PC-9 (cell line): ENCODE results near the gene TNIK. TPM values are rescaled to one million over a fixed set of nuclear protein-coding genes. Genes with fewer than 3 reads are reported as not detected.

Source experiments
- BruUV-seq: library from RNA; stranded (reverse); fragments of 400-500 nt; replicated peaks from 2 replicates; lab custom pipeline; 2021; lab: Mats Ljungman, UMichigan
- CTCF ChIA-PET: fragments of 300-600 bp; sonication (Branson Sonifier 250); formaldehyde crosslinking; loops from one replicate; lab custom pipeline; 2022; ENCODE audit warnings: antibody characterized with exemption; lab: Charles Lee
- POLR2A ChIA-PET: fragments of 300-600 bp; sonication (Branson Sonifier 250); formaldehyde crosslinking; loops from one replicate; lab custom pipeline; 2022; ENCODE audit warnings: antibody characterized with exemption; ENCODE audit not compliant: unreplicated experiment; lab: Charles Lee
- DNase-seq, 2 experiments: peaks; one replicate each; pipeline versions ENCODE4 v3.0.0 to v3.0.0-alpha.2; 2015 to 2022; ENCODE audit warnings: mixed read lengths in 1 of 2
- H2AFZ ChIP-seq: fragments of 200-600 bp; sonication (generic); 2 replicates; pipeline ENCODE4 v1.8.1; 2017; ENCODE audit warnings: antibody characterized with exemption
- H3F3A ChIP-seq: fragments of 200-600 bp; sonication (generic); 2 replicates; pipeline ENCODE4 v1.8.1; 2017; ENCODE audit warnings: antibody characterized with exemption, mild to moderate bottlenecking, low read depth; ENCODE audit not compliant: insufficient read depth
- H3K27ac ChIP-seq: fragments of 200-600 bp; sonication (generic); 2 replicates; pipeline ENCODE4 v1.6.1; 2016; ENCODE audit warnings: mixed run types
- H3K27me3 ChIP-seq: fragments of 200-600 bp; sonication (generic); 2 replicates; pipeline ENCODE4 v1.6.1; 2016; ENCODE audit warnings: low read depth, mixed run types; ENCODE audit not compliant: insufficient read depth
- H3K36me3 ChIP-seq: fragments of 200-600 bp; sonication (generic); 2 replicates; pipeline ENCODE4 v1.6.1; 2016; ENCODE audit warnings: low read depth, mixed run types
- H3K4me1 ChIP-seq: fragments of 200-600 bp; sonication (generic); replicated peaks from 2 replicates; pipeline ENCODE4 v1.6.1; 2016; ENCODE audit warnings: mixed run types; ENCODE audit not compliant: insufficient read depth
- H3K4me2 ChIP-seq: fragments of 200-600 bp; sonication (generic); 2 replicates; pipeline ENCODE4 v1.6.1; 2017; ENCODE audit warnings: mixed run types
- H3K4me3 ChIP-seq: fragments of 200-600 bp; sonication (generic); 2 replicates; pipeline ENCODE4 v1.6.1; 2016; ENCODE audit warnings: mixed run types
- H3K79me2 ChIP-seq: fragments of 200-600 bp; sonication (generic); 2 replicates; pipeline ENCODE4 v1.6.1; 2017; ENCODE audit warnings: low read depth, mixed run types
- H3K9me2 ChIP-seq: fragments of 200-600 bp; sonication (generic); 2 replicates; pipeline ENCODE4 v1.8.1; 2017; ENCODE audit warnings: mild to moderate bottlenecking; ENCODE audit not compliant: insufficient read depth
- H3K9me3 ChIP-seq: fragments of 200-600 bp; sonication (generic); 2 replicates; pipeline ENCODE4 v1.8.1; 2016; ENCODE audit warnings: low read depth; ENCODE audit not compliant: insufficient read depth
- H4K20me1 ChIP-seq: fragments of 200-600 bp; sonication (generic); 2 replicates; pipeline ENCODE4 v1.8.1; 2017; ENCODE audit not compliant: insufficient read depth
- EZH2 ChIP-seq: fragments of 200-600 bp; sonication (generic); IDR thresholded peaks from 2 replicates; pipeline ENCODE4 v1.8.0; 2017; ENCODE audit warnings: antibody characterized with exemption, low read depth
- intact Hi-C: fragments of 100-400 bp; cut with micrococcal nuclease; formaldehyde crosslinking; loops from one replicate; pipeline ENCODE4 v1.10.0; 2022; ENCODE audit not compliant: unreplicated experiment
- total RNA-seq: library from RNA; stranded (reverse); gene quantifications from 2 replicates; pipeline ENCODE4 v1.2.3, GENCODE V29; 2021
- TF ChIP-seq, protein P1 (sequence below): fragments of 200-600 bp; sonication (generic); conservative IDR thresholded peaks from 2 replicates; pipeline ENCODE4 v1.6.1; 2017; ENCODE audit warnings: mixed run types, antibody characterized with exemption, mild to moderate bottlenecking, moderate library complexity

TNIK gene
- total RNA-seq, 1 experiment from 2014 or later: 30.7 TPM

DNA sequence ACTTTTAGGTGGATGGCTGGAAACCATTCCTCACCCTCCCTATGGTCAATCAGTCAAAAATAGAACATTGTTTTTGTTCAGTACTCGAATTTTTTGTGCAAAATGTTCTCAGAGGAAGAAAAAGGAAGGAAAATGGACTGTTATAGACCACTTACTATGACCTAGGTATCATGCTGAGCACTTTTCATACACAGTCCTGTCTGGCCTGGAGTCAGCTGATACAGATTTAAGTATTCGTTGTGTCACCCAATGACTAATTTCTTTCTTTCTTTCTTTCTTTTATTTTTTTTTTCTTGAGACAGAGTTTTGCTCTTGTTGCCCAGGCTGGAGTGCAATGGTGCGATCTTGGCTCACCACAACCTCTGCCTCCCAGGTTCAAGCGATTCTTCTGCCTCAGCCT is 29.1 kb upstream of the TNIK start:
- BruUV-seq: no TSS peak
- H3K79me2 ChIP-seq: no peaks in the 10 kb centered on the region
- H4K20me1 ChIP-seq: no peaks in the 10 kb centered on the region
- no peak overlapping the region for H3K4me3 ChIP-seq
- POLR2A ChIA-PET: no interaction called here
- CTCF ChIA-PET: no interaction called here
- no peak overlapping the region for H2AFZ ChIP-seq
- H3K9me3 ChIP-seq: no peaks in the 10 kb centered on the region
- no peaks in the 10 kb centered on the region for H3F3A ChIP-seq
- no peaks in the 10 kb centered on the region for H3K9me2 ChIP-seq
- no peaks in the 10 kb centered on the region for H3K36me3 ChIP-seq
- intact Hi-C loops: no loop called here
- DNase-seq: no peak
- no peak overlapping the region for H3K4me2 ChIP-seq
- TF ChIP-seq, protein P1, sequence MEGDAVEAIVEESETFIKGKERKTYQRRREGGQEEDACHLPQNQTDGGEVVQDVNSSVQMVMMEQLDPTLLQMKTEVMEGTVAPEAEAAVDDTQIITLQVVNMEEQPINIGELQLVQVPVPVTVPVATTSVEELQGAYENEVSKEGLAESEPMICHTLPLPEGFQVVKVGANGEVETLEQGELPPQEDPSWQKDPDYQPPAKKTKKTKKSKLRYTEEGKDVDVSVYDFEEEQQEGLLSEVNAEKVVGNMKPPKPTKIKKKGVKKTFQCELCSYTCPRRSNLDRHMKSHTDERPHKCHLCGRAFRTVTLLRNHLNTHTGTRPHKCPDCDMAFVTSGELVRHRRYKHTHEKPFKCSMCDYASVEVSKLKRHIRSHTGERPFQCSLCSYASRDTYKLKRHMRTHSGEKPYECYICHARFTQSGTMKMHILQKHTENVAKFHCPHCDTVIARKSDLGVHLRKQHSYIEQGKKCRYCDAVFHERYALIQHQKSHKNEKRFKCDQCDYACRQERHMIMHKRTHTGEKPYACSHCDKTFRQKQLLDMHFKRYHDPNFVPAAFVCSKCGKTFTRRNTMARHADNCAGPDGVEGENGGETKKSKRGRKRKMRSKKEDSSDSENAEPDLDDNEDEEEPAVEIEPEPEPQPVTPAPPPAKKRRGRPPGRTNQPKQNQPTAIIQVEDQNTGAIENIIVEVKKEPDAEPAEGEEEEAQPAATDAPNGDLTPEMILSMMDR: no peak
- no peak for TF ChIP-seq EZH2
- peaks cover 13% of the 10 kb centered on the region for H3K4me1 ChIP-seq
- no peak overlapping the region for H3K27ac ChIP-seq
- H3K27me3 ChIP-seq: no peaks in the 10 kb centered on the region

DNA sequence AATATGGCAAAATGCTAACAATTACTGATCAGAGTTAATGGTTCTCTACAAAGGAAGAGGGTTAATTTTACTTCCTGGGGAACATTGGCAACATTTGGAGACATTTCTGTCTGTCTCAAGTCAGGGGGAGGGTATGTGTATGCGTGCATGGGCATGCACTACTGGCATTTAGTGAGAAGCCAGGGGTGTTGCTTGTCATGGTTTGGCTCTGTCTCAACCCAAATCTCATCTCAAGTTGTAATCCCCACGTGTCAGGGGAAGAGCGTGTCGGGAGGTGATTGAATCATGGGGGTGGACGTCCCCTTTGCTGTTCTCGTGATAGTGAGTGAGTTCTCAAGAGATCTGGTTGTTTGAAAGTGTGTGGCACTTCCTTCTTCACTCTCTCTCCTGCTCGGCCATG is 28.3 kb upstream of the TNIK start:
- POLR2A ChIA-PET: no interaction called here

DNA sequence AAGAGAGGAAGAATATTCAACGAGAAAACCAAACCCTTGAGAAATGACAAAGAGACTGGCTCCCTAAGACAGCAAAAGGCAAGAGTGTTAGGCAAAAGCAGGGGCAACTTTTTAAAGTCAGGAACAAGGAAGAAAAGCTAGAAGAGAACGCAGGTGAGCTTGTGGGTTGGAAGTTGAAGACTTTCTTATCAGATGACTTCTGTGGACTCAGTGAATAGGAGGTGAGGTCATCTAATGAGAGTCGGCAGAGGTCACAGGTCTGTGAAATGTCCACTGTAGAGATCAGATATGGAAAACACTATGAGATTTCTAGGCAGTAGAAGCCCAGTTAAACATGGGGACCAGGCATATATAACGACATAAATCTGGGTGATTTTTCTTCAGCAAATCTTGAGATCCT is 27.2 kb upstream of the TNIK start:
- no peaks in the 10 kb centered on the region for H3K79me2 ChIP-seq

More for the DNA sequence above, 28.3 kb upstream of the TNIK start:
- no peaks in the 10 kb centered on the region for H3F3A ChIP-seq
- no peak overlapping the region for H3K27ac ChIP-seq
- no peaks in the 10 kb centered on the region for H3K27me3 ChIP-seq
- no peaks in the 10 kb centered on the region for H3K79me2 ChIP-seq
- no peak overlapping the region for H3K4me3 ChIP-seq
- no peaks in the 10 kb centered on the region for H3K36me3 ChIP-seq
- peaks cover 13% of the 10 kb centered on the region for H3K4me1 ChIP-seq
- intact Hi-C loops: no loop called here
- no peaks in the 10 kb centered on the region for H4K20me1 ChIP-seq
- peak in 1 of 2 experiments; percentile 32 for DNase-seq
- no peak overlapping the region for H3K4me2 ChIP-seq
- no peak for TF ChIP-seq EZH2
- TF ChIP-seq, protein P1: no peak
- CTCF ChIA-PET: no interaction called here
- no peaks in the 10 kb centered on the region for H3K9me2 ChIP-seq
- H3K9me3 ChIP-seq: no peaks in the 10 kb centered on the region
- no TSS peak for BruUV-seq
- no peak overlapping the region for H2AFZ ChIP-seq

More for the DNA sequence above, 27.2 kb upstream of the TNIK start:
- Histone ChIP-seq H2AFZ (peak overlapping the region; percentile 69; the same call in 1 of the 2 replicates), H3K9me3 (no peaks in the 10 kb centered on the region), H3K4me3 (no peak overlapping the region), H3K27me3 (no peaks in the 10 kb centered on the region), H4K20me1 (no peaks in the 10 kb centered on the region), H3K9me2 (no peaks in the 10 kb centered on the region), H3F3A (no peaks in the 10 kb centered on the region), H3K36me3 (no peaks in the 10 kb centered on the region), H3K4me1 (peaks cover 13% of the 10 kb centered on the region), H3K4me2 (peak overlapping the region; percentile 27), H3K27ac (no peak overlapping the region)
- ChIA-PET CTCF (no interaction called here), POLR2A (no interaction called here)
- no peak for TF ChIP-seq EZH2
- TF ChIP-seq, protein P1: no peak
- BruUV-seq: no TSS peak
- peak in 1 of 2 experiments; percentile 46 for DNase-seq
- intact Hi-C loops: no loop called here
